SHP77 (cell line): ENCODE measurements around the gene MYLK4.

Experiments
- DNase-seq, 2 experiments: peaks; one replicate each; lab custom pipeline; 2025; lab: John Stamatoyannopoulos, UW

MYLK4 gene

GRCh38 chr6:2733324-2733723, 17.4 kb downstream of the MYLK4 start:
- DNase-seq = no peak

- no peak for DNase-seq
These were observed 18.1 kb downstream of the MYLK4 start for GRCh38 chr6:2732503-2733089.

GRCh38 chr6:2731281-2731909, 19.3 kb downstream of the MYLK4 start:
- DNase-seq = no peak

- DNase-seq = no peak
These were observed 20.2 kb downstream of the MYLK4 start for GRCh38 chr6:2730353-2731107.

GRCh38 chr6:2729921-2730320, 20.8 kb downstream of the MYLK4 start:
- DNase-seq = no peak

GRCh38 chr6:2725999-2726567, 24.6 kb downstream of the MYLK4 start:
- no peak for DNase-seq

GRCh38 chr6:2725364-2725988, 25.2 kb downstream of the MYLK4 start:
- no peak for DNase-seq

GRCh38 chr6:2721219-2721618, 29.5 kb downstream of the MYLK4 start:
- no peak for DNase-seq

- DNase-seq = no peak
These were observed 31.6 kb downstream of the MYLK4 start for GRCh38 chr6:2719093-2719455.

GRCh38 chr6:2718334-2719092, 32.2 kb downstream of the MYLK4 start:
- no peak for DNase-seq

GRCh38 chr6:2716936-2717700, 33.6 kb downstream of the MYLK4 start:
- no peak for DNase-seq

GRCh38 chr6:2715737-2716136, 35.0 kb downstream of the MYLK4 start:
- DNase-seq = no peak

- DNase-seq = no peak
These were observed 36.4 kb downstream of the MYLK4 start for GRCh38 chr6:2714111-2714895.

- no peak for DNase-seq
These were observed 37.1 kb downstream of the MYLK4 start for GRCh38 chr6:2713473-2714110.

- peak; percentile 20 to 31 for DNase-seq
These were observed 38.6 kb downstream of the MYLK4 start for GRCh38 chr6:2712102-2712501.

GRCh38 chr6:2710412-2710811, 40.3 kb downstream of the MYLK4 start:
- DNase-seq = no peak

GRCh38 chr6:2708456-2708855, 42.3 kb downstream of the MYLK4 start:
- no peak for DNase-seq

GRCh38 chr6:2706558-2706957, 44.2 kb downstream of the MYLK4 start:
- DNase-seq = no peak

- DNase-seq = no peak
These were observed 45.5 kb downstream of the MYLK4 start for GRCh38 chr6:2705256-2705655.

GRCh38 chr6:2697291-2697690, 53.4 kb downstream of the MYLK4 start:
- DNase-seq = no peak
